Aorta (tissue), 5 donors: ENCODE measurements around the gene ACTN1. TPM values are rescaled to one million over a fixed set of nuclear protein-coding genes. Genes with fewer than 3 reads are reported as not detected.

Experiments used
- ATAC-seq: fragments of 200-7000 bp; cut with Tn5 transposase; one replicate; pipeline ENCODE4 v1.9.1; 2022; ENCODE audit warnings: moderate library complexity; ENCODE audit not compliant: low FRiP score
- DNase-seq, 2 donors: peaks; one replicate each; pipeline ENCODE4 v3.0.0-alpha.2; 2020
- H3K27ac ChIP-seq, 2 donors: one replicate each; pipeline ENCODE4 v1.5.1; 2013; ENCODE audit warnings: low read length in 2 of 2, mild to moderate bottlenecking in 2 of 2, moderate library complexity in 2 of 2, control low read depth in 1 of 2, inconsistent platforms in 1 of 2, low read depth in 1 of 2
- H3K27me3 ChIP-seq, 2 donors: one replicate each; pipeline ENCODE4 v1.6.1; 2013; ENCODE audit warnings: control low read depth in 1 of 2, low read length in 1 of 2, mild to moderate bottlenecking in 1 of 2, moderate library complexity in 1 of 2; ENCODE audit not compliant: insufficient read depth in 2 of 2, control insufficient read depth in 1 of 2
- H3K36me3 ChIP-seq, 2 donors: one replicate each; pipeline ENCODE4 v1.6.1; 2013; ENCODE audit warnings: control low read depth in 1 of 2, low read length in 1 of 2, mild to moderate bottlenecking in 1 of 2; ENCODE audit not compliant: insufficient read depth in 2 of 2, control insufficient read depth in 1 of 2
- H3K4me1 ChIP-seq, 2 donors: one replicate each; pipeline ENCODE4 v1.6.1; 2013; ENCODE audit warnings: low read length in 2 of 2, control low read depth in 1 of 2, mild to moderate bottlenecking in 1 of 2, moderate library complexity in 1 of 2; ENCODE audit not compliant: insufficient read depth in 2 of 2, control insufficient read depth in 1 of 2
- H3K4me3 ChIP-seq, 2 donors: one replicate each; pipeline ENCODE4 v1.5.1; 2013; ENCODE audit warnings: low read length in 2 of 2, control low read depth in 1 of 2, mild to moderate bottlenecking in 1 of 2
- H3K9me3 ChIP-seq: one replicate; pipeline ENCODE4 v1.6.1; 2013; ENCODE audit warnings: mild to moderate bottlenecking, low read length; ENCODE audit not compliant: control insufficient read depth
- WGBS, 2 donors: extraction: QIAGEN DNeasy Blood & Tissue Kit; methylation state at CpG; one replicate each; pipeline ENCODE4 v1.1.7; 2013; 5-methylcytosine and 5-hydroxymethylcytosine counted together
- intact Hi-C, 2 donors: fragments of 100-400 bp; cut with DNase I; formaldehyde crosslinking; loops; one replicate each; pipeline versions ENCODE4 v1.14.2 to v1.15.0; 2022
- polyA plus RNA-seq, 2 donors: library from polyadenylated mRNA; stranded (reverse); fragments of 200-250 nt; gene quantifications; one replicate each; pipeline ENCODE4 v1.2.3, GENCODE V29; 2013
- total RNA-seq, 2 donors: library from RNA; stranded (reverse); fragmentation: NEBNext Ultra II Directional; extraction: Animal tissue kit (Norgen Biotek cat#: 25700); gene quantifications; one replicate each; pipeline ENCODE4 v1.2.1, GENCODE V29; 2021
- donor health status: healthy with polysubstance abuse.
- donor health status: Bipolar disorder and iron deficiency.
- donor health status: DM: no; HTN: no; CAD: no.
- donor health status: DM: no; HTN: no; CAD: no.
- donor health status: DM: yes; HTN: yes; CAD: no.

The ACTN1 gene
- total and polyA plus RNA-seq, 4 donors: 82.0 to 1,590 (median 631) TPM

DNA sequence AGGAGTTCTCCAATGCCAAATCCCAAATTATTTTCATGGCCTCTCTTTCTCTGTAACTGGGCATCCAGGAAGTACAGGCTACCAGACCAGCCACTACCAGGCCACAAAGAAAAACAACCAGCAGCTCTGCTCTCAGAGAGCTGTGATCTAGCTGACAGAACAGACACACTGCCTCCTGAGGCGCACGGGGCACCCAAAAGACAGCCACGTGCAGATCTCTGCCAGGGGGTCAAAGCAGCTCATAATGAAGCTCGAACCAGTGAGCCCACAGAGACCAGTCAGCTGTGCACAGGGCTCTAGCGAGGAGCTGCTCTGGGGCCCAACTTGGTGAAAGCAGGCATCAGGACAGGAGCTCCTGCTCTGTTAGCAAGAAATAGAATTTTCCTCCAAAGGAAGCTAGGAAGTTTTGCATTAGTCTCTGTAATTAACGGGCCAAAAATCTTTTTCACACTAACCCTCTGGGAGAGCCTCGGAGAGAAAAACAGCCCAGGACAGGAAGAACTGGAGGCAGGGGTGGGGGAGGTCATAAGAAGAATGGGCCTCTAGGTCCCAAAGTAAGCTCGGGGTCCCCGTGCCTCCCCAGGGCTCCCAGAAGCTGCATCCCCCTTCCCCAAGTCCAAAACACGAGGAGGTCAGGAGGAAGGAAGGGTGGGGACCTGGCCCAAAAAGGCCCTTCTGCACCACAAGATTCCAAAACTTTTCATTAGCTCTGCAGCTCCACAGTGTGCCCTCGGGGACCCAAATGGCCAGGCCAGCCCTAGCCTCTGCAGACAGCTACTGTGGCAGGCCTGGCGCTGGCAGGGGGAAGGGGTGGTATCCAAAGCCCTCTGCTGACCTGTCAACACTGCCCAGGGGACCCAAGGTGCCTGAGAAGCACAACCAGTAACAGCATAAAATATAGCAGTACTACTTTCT, 30.2 kb downstream of the ACTN1 start:
- intact Hi-C loops: no loop called here
- H3K36me3 ChIP-seq: no peaks in the 10 kb centered on the region

DNA sequence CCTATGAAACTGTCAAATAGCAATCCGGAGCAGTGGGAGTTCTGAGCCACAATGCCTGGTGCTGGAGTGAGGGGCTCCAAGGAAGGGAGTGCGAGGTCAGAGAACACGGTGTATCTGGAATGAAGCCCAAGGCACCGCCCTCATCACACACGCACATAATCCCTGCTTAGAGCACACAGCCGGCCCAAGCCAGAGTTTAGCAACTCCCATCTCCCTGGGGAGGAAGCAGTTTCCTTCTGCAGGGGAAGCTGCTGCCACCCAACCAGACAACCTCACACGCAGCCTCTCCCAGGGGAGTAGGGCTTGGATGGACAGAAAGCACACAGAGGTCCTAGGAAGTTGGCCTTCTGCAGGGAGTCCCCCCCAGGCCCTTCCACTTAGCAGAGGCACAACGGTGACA, 31.3 kb downstream of the ACTN1 start:
- no peak overlapping the region for H3K4me3 ChIP-seq
- peaks cover 2 to 12% of the 10 kb centered on the region in 2 donors for H3K4me1 ChIP-seq
- 1 to 4% methylated on average over 8 of the region's 8 CpGs for WGBS, 2 donors
- H3K27ac ChIP-seq: peak overlapping the region; percentile 52 to 96
- peak; percentile 64 for ATAC-seq
- no peaks in the 10 kb centered on the region for H3K9me3 ChIP-seq
- DNase-seq: peak; percentile 86 to 88
- H3K36me3 ChIP-seq: no peaks in the 10 kb centered on the region
- intact Hi-C loops: loop anchor here in 1 of 2 donors (2.0 kb wide), 1 partner anchor 27 kb away; no protein-coding TSS in a partner anchor
- H3K27me3 ChIP-seq: no peaks in the 10 kb centered on the region

More for the DNA sequence above, 30.2 kb downstream of the ACTN1 start:
- peaks cover 4 to 12% of the 10 kb centered on the region in 2 donors for H3K4me1 ChIP-seq
- no peak overlapping the region for H3K4me3 ChIP-seq
- no peaks in the 10 kb centered on the region for H3K27me3 ChIP-seq
- WGBS, 2 donors: 3 to 7% methylated on average over 12 of the region's 12 CpGs
- no peaks in the 10 kb centered on the region for H3K9me3 ChIP-seq
- DNase-seq (peak; percentile 52 to 67), ATAC-seq (no peak)
- peak overlapping the region; percentile 23 to 82 for H3K27ac ChIP-seq

DNA sequence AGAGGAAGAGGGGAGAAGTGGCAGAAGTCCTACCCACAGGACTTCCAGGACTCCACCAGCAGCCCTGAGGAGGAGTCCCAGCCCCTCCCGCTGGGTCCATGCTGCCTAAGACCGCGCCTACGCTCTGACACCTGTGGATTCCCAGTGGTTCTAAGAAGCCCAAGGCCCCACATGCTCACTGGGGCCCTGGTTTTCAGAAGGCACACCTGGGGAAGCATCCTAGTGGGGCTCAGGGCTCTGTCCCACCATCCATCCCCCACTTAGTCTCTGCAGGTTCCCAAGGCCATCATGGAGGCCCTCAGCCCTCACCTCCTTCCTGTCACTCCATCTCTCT, 32.6 kb downstream of the ACTN1 start:
- Histone ChIP-seq H3K36me3 (no peaks in the 10 kb centered on the region), H3K9me3 (no peaks in the 10 kb centered on the region), H3K4me1 (peaks cover 2 to 12% of the 10 kb centered on the region in 2 donors), H3K27ac (peak overlapping the region; percentile 37 to 96), H3K27me3 (no peaks in the 10 kb centered on the region), H3K4me3 (no peak overlapping the region)
- ATAC-seq (no peak), DNase-seq (peak in 1 of 2 donors; percentile 29)
- 30 to 45% methylated on average over 4 of the region's 4 CpGs for WGBS, 2 donors
- intact Hi-C loops: loop anchor here in 1 of 2 donors (2.0 kb wide), 1 partner anchor 28 kb away; no protein-coding TSS in a partner anchor

DNA sequence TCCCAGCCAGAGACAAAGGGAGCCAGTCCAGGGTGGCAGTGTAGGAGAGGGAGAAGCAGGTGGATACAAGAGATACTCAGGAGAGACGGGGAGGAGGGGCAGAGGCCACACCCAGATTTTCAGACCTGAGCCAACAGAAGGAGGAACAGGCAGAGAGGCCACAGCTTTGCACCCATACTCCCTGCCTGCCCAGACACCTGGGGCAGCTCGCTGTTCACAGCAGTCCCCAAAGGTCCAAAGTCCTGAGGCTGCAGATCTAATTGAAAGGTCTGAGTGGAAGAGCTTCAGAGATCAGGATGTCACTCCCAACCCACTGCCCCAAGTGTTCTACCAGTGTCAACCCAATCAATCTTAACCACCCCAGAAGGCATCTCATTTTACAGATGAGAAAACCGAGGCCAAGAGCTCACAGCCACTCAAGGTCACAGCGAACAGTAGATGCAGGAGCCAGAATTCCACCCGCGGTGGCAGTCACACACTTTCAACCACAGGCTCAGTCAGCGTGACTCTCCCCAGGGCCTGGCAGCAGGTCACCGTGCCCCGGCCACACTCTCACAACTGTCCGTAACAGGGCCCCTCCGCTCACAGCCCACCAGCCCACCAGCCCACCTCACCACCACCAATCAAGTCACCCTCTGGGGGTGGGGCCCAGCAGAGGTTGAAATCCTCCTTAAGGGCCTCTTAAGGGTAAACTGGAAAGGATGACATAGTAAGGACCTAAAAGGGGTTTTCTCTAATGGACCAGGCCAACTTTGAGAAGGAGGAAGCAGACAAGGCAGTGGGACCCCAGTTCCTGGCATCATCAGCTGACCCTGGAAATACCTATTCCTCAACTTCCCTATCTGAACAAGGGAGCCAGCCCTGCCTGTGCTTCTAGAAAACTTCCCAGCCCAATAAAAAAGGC, 33.3 kb downstream of the ACTN1 start:
- Histone ChIP-seq H3K4me1 (peaks cover under 1 to 12% of the 10 kb centered on the region in 2 donors), H3K36me3 (no peaks in the 10 kb centered on the region), H3K9me3 (no peaks in the 10 kb centered on the region), H3K27ac (peak overlapping the region; percentile 37 to 96), H3K4me3 (no peak overlapping the region), H3K27me3 (no peaks in the 10 kb centered on the region)
- ATAC-seq (no peak), DNase-seq (peak in 1 of 2 donors; percentile 59)
- intact Hi-C loops: loop anchor here in 1 of 2 donors (2.0 kb wide), 1 partner anchor 29 kb away; no protein-coding TSS in a partner anchor
- WGBS, 2 donors: 7 to 16% methylated on average over 11 of the region's 11 CpGs

DNA sequence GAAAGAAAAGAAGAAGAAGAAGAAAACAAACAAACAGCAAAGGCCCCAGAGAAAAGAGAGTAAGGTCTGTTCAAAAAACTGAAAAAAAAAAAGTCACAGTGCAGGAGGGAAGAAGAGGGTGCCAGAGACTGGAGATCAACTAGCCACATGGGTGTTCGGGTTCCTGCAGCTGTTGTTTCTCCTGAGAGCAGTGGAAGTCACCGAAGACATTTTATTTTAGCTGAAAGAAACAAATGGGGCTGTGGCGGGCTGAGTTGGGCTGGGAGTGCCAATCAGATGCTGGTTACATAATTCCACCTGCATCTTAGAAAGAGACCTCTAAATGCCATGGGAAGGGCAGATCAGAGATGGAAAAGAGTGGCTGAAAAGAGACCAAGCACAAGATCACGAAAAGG, 33.9 kb downstream of the ACTN1 start:
- no peak for DNase-seq
- WGBS, 2 donors: 3 to 7% methylated on average over 4 of the region's 4 CpGs
- Histone ChIP-seq H3K36me3 (no peaks in the 10 kb centered on the region), H3K9me3 (no peaks in the 10 kb centered on the region), H3K4me3 (no peak overlapping the region), H3K27me3 (no peaks in the 10 kb centered on the region), H3K4me1 (peaks cover 0 to 12% of the 10 kb centered on the region in 2 donors), H3K27ac (peak overlapping the region; percentile 37 to 96)
- ATAC-seq: no peak
- intact Hi-C loops: no loop called here

DNA sequence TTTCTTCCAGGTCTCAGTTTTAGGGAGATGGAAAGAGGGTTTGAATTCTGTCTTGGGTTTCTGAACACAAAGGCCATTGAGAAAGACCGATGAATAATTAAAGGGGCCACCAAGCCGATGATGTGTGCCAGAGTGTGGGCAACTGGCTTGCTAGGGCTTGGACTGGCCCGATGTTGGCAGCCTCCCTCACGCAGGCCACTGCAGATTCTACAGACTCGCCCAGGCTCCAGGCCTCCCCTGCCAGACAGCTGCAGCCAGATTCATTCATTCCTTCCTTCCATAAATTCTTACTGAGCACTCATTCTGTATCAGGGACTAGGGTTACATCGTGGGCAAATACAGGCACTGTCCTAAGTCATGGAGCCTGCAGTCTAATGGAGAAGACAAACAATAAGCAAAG, 34.9 kb downstream of the ACTN1 start:
- intact Hi-C loops: loop anchor here in 1 of 2 donors (5.0 kb wide), 1 partner anchor 33 kb away; the partner anchor contains the start of gene ACTN1
- WGBS, 2 donors: 5 to 10% methylated on average over 6 of the region's 6 CpGs
- H3K4me1 ChIP-seq: peaks cover 0 to 7% of the 10 kb centered on the region in 2 donors
- no peaks in the 10 kb centered on the region for H3K9me3 ChIP-seq
- H3K36me3 ChIP-seq: no peaks in the 10 kb centered on the region
- H3K4me3 ChIP-seq: no peak overlapping the region
- DNase-seq (no peak), ATAC-seq (no peak)
- H3K27ac ChIP-seq: peak overlapping the region; percentile 40 to 57
- H3K27me3 ChIP-seq: no peaks in the 10 kb centered on the region

DNA sequence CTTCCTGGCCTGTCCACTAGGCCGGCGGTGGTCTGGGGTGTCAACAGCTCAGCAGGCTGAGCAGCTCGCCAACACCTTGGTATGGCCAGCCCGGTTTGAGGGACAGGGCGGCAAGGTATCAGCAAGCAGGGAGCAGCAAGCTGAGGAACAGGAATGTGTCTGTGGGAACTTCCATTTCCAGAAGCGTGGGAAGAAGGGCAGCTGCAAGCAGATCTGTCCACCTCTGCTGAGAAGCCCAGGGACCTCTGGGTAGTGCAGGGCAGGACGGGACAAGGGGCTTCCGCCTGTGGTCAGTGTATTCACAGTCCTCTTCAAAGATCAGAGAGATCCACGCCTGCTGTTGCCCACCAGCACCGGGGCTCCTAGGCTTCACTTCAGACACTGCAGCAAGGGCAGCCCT, 36.0 kb downstream of the ACTN1 start:
- WGBS, 2 donors: 16 to 28% methylated on average over 10 of the region's 10 CpGs
- no peak for DNase-seq

DNA sequence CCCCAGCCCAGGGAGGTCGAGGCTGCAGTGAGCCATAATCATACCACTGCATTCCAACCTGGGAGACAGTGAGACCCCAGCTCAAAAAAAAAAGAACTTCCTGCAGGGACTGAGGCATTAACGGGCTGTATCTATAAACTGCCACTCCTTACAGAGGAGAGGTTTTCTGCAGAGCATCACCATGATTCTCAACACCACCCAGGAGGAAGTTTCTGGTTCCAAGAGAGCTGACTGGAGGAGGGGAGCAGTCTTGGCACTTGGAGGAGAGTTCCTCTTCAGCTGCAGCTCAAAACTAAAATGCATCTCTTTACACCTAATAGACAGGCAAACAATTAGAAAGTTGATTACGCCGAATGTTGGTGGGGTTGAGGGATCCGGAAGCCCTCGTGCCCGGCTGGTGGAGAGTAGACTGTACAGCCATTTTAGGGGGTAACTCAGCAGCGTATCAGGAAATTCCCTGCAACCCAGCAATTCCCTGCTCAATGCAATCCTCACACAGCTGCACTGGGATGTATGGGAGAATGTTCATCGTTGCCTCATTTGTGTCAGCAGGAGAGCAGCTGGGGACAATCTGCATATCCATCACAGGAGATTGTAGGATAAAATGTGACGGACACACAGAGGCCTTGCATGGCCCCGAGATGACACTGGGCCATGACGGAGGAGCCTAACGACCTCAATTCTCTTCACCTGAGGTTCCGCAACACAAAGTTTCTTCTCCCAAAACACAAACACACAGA, 36.6 kb downstream of the ACTN1 start:
- Histone ChIP-seq H3K27ac (peak overlapping the region; percentile 40 to 57), H3K4me3 (no peak overlapping the region), H3K4me1 (peaks cover 7% of the 10 kb centered on the region in 2 donors), H3K9me3 (no peaks in the 10 kb centered on the region), H3K27me3 (no peaks in the 10 kb centered on the region), H3K36me3 (no peaks in the 10 kb centered on the region)
- DNase-seq (no peak), ATAC-seq (no peak)
- WGBS, 2 donors: 18 to 23% methylated on average over 14 of the region's 14 CpGs
- intact Hi-C loops: loop anchor here in 1 of 2 donors (5.0 kb wide), 1 partner anchor 35 kb away; the partner anchor contains the start of gene ACTN1

More for the DNA sequence above, 36.0 kb downstream of the ACTN1 start:
- H3K36me3 ChIP-seq: no peaks in the 10 kb centered on the region
- H3K4me1 ChIP-seq: peaks cover 3 to 7% of the 10 kb centered on the region in 2 donors
- H3K27ac ChIP-seq: peak overlapping the region; percentile 40 to 57
- no peaks in the 10 kb centered on the region for H3K9me3 ChIP-seq
- no peak for ATAC-seq
- H3K27me3 ChIP-seq: no peaks in the 10 kb centered on the region
- H3K4me3 ChIP-seq: no peak overlapping the region
- intact Hi-C loops: loop anchor here in 1 of 2 donors (5.0 kb wide), 1 partner anchor 34 kb away; the partner anchor contains the start of gene ACTN1
